GM12873 (cell line): ENCODE data around the gene MACROD2.

ENCODE experiments used
- CTCF ChIP-seq: IDR thresholded peaks from 2 replicates; pipeline ENCODE4 v1.5.1; 2012; ENCODE audit warnings: low read depth, mild to moderate bottlenecking, moderate library complexity, low read length, control low read depth; ENCODE audit not compliant: insufficient read depth; ENCODE audit errors: missing control alignments

The MACROD2 gene

GRCh38 chr20:15395457-15395856, 1400.1 kb downstream of the MACROD2 start:
- TF ChIP-seq CTCF = no peak

GRCh38 chr20:15396026-15396425, 1400.7 kb downstream of the MACROD2 start:
- no peak for TF ChIP-seq CTCF

GRCh38 chr20:15396900-15397299, 1401.6 kb downstream of the MACROD2 start:
- no peak for TF ChIP-seq CTCF

GRCh38 chr20:15399781-15400180, 1404.5 kb downstream of the MACROD2 start:
- no peak for TF ChIP-seq CTCF

GRCh38 chr20:15406072-15406471, 1410.8 kb downstream of the MACROD2 start:
- TF ChIP-seq CTCF = no peak

GRCh38 chr20:15411781-15412180, 1416.5 kb downstream of the MACROD2 start:
- no peak for TF ChIP-seq CTCF

- TF ChIP-seq CTCF = no peak
Measured at GRCh38 chr20:15415908-15416307, 1420.6 kb downstream of the MACROD2 start.
